Measurements from ENCODE around the gene MTG2. TPM values are rescaled to one million over a fixed set of nuclear protein-coding genes. Genes with fewer than 3 reads are reported as not detected.

Gene MTG2
- total and polyA plus RNA-seq, 2 experiments from 2014 or later, result 11.3 to 11.7 TPM

GRCh38 chr20:62172666-62173065 lies 10.2 kb upstream of the MTG2 start:
- H3K27ac Mint-ChIP-seq, result no peak overlapping the region; the same call in 1 of the 2 replicates
- Histone ChIP-seq H3F3A (replicated peaks; ENCODE audit: low read depth) (no peaks in the 10 kb centered on the region), H3K9me2 (ENCODE audit: insufficient read depth) (no peaks in the 10 kb centered on the region), H3K4me1 (ENCODE audit: insufficient read depth) (no peaks in the 10 kb centered on the region), H3K79me2 (replicated peaks; ENCODE audit: insufficient read depth) (no peaks in the 10 kb centered on the region), H3K4me2 (no peak overlapping the region), H3K36me3 (ENCODE audit: insufficient read depth) (peaks cover 3% of the 10 kb centered on the region; the same call in 1 of the 2 replicates), H3K27ac (ENCODE audit: low read depth) (no peak overlapping the region), H3K27me3 (ENCODE audit: insufficient read depth) (no peaks in the 10 kb centered on the region), H3K4me3 (no peak overlapping the region), H4K20me1 (replicated peaks; ENCODE audit: insufficient read depth) (no peaks in the 10 kb centered on the region), H2AFZ (no peak overlapping the region)
- H3K9me3 Mint-ChIP-seq, result no peaks in the 10 kb centered on the region; the same call in 2 of the 3 replicates
- TF ChIP-seq ETS1 (IDR thresholded peaks at IDR 0.05) (no peak), STAT1 (IDR thresholded peaks at IDR 0.05; ENCODE audit: unreplicated experiment) (no peak), CREB1 (CRISPR knock-in tag; IDR thresholded peaks at IDR 0.05; ENCODE audit: low read depth) (no peak), JUNB (IDR thresholded peaks at IDR 0.05; ENCODE audit: unreplicated experiment) (no peak), NANOG (IDR thresholded peaks at IDR 0.05; ENCODE audit: borderline replicate concordance) (no peak), EZH2 (IDR thresholded peaks at IDR 0.05; ENCODE audit: low read depth, unreplicated experiment) (no peak), ZNF114 (CRISPR knock-in tag; IDR thresholded peaks at IDR 0.05) (no peak), POLR2AphosphoS5 (IDR thresholded peaks at IDR 0.05; ENCODE audit: low read depth) (no peak), EZH2phosphoT487 (IDR thresholded peaks at IDR 0.05; ENCODE audit: unreplicated experiment) (no peak)
- TF ChIP-seq, protein P1, sequence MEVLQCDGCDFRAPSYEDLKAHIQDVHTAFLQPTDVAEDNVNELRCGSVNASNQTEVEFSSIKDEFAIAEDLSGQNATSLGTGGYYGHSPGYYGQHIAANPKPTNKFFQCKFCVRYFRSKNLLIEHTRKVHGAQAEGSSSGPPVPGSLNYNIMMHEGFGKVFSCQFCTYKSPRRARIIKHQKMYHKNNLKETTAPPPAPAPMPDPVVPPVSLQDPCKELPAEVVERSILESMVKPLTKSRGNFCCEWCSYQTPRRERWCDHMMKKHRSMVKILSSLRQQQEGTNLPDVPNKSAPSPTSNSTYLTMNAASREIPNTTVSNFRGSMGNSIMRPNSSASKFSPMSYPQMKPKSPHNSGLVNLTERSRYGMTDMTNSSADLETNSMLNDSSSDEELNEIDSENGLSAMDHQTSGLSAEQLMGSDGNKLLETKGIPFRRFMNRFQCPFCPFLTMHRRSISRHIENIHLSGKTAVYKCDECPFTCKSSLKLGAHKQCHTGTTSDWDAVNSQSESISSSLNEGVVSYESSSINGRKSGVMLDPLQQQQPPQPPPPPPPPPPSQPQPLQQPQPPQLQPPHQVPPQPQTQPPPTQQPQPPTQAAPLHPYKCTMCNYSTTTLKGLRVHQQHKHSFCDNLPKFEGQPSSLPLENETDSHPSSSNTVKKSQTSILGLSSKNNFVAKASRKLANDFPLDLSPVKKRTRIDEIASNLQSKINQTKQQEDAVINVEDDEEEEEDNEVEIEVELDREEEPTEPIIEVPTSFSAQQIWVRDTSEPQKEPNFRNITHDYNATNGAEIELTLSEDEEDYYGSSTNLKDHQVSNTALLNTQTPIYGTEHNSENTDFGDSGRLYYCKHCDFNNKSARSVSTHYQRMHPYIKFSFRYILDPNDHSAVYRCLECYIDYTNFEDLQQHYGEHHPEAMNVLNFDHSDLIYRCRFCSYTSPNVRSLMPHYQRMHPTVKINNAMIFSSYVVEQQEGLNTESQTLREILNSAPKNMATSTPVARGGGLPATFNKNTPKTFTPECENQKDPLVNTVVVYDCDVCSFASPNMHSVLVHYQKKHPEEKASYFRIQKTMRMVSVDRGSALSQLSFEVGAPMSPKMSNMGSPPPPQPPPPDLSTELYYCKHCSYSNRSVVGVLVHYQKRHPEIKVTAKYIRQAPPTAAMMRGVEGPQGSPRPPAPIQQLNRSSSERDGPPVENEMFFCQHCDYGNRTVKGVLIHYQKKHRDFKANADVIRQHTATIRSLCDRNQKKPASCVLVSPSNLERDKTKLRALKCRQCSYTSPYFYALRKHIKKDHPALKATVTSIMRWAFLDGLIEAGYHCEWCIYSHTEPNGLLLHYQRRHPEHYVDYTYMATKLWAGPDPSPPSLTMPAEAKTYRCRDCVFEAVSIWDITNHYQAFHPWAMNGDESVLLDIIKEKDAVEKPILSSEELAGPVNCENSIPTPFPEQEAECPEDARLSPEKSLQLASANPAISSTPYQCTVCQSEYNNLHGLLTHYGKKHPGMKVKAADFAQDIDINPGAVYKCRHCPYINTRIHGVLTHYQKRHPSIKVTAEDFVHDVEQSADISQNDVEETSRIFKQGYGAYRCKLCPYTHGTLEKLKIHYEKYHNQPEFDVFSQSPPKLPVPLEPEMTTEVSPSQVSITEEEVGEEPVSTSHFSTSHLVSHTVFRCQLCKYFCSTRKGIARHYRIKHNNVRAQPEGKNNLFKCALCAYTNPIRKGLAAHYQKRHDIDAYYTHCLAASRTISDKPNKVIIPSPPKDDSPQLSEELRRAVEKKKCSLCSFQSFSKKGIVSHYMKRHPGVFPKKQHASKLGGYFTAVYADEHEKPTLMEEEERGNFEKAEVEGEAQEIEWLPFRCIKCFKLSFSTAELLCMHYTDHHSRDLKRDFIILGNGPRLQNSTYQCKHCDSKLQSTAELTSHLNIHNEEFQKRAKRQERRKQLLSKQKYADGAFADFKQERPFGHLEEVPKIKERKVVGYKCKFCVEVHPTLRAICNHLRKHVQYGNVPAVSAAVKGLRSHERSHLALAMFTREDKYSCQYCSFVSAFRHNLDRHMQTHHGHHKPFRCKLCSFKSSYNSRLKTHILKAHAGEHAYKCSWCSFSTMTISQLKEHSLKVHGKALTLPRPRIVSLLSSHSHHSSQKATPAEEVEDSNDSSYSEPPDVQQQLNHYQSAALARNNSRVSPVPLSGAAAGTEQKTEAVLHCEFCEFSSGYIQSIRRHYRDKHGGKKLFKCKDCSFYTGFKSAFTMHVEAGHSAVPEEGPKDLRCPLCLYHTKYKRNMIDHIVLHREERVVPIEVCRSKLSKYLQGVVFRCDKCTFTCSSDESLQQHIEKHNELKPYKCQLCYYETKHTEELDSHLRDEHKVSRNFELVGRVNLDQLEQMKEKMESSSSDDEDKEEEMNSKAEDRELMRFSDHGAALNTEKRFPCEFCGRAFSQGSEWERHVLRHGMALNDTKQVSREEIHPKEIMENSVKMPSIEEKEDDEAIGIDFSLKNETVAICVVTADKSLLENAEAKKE (CRISPR knock-in tag; IDR thresholded peaks at IDR 0.05), result no peak
- TF ChIP-seq, protein P2, sequence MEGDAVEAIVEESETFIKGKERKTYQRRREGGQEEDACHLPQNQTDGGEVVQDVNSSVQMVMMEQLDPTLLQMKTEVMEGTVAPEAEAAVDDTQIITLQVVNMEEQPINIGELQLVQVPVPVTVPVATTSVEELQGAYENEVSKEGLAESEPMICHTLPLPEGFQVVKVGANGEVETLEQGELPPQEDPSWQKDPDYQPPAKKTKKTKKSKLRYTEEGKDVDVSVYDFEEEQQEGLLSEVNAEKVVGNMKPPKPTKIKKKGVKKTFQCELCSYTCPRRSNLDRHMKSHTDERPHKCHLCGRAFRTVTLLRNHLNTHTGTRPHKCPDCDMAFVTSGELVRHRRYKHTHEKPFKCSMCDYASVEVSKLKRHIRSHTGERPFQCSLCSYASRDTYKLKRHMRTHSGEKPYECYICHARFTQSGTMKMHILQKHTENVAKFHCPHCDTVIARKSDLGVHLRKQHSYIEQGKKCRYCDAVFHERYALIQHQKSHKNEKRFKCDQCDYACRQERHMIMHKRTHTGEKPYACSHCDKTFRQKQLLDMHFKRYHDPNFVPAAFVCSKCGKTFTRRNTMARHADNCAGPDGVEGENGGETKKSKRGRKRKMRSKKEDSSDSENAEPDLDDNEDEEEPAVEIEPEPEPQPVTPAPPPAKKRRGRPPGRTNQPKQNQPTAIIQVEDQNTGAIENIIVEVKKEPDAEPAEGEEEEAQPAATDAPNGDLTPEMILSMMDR (conservative IDR thresholded peaks at IDR 0.05; ENCODE audit: low read depth in 2 of 2), result no peak
- TF ChIP-seq, protein P3, sequence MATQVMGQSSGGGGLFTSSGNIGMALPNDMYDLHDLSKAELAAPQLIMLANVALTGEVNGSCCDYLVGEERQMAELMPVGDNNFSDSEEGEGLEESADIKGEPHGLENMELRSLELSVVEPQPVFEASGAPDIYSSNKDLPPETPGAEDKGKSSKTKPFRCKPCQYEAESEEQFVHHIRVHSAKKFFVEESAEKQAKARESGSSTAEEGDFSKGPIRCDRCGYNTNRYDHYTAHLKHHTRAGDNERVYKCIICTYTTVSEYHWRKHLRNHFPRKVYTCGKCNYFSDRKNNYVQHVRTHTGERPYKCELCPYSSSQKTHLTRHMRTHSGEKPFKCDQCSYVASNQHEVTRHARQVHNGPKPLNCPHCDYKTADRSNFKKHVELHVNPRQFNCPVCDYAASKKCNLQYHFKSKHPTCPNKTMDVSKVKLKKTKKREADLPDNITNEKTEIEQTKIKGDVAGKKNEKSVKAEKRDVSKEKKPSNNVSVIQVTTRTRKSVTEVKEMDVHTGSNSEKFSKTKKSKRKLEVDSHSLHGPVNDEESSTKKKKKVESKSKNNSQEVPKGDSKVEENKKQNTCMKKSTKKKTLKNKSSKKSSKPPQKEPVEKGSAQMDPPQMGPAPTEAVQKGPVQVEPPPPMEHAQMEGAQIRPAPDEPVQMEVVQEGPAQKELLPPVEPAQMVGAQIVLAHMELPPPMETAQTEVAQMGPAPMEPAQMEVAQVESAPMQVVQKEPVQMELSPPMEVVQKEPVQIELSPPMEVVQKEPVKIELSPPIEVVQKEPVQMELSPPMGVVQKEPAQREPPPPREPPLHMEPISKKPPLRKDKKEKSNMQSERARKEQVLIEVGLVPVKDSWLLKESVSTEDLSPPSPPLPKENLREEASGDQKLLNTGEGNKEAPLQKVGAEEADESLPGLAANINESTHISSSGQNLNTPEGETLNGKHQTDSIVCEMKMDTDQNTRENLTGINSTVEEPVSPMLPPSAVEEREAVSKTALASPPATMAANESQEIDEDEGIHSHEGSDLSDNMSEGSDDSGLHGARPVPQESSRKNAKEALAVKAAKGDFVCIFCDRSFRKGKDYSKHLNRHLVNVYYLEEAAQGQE (IDR thresholded peaks at IDR 0.05; ENCODE audit: unreplicated experiment), result no peak
- ATAC-seq (no peak), DNase-seq (ENCODE audit: low spot score) (no peak)
- H3K4me1 Mint-ChIP-seq, result no peaks in the 10 kb centered on the region
- H3K27me3 Mint-ChIP-seq (ENCODE audit: insufficient read depth, low read depth, poor library complexity), result peaks cover 22% of the 10 kb centered on the region
- peaks cover 31% of the 10 kb centered on the region for H3K36me3 Mint-ChIP-seq (ENCODE audit: low read depth)
- H3K4me3 Mint-ChIP-seq, result no peak overlapping the region

All from GM23338 (cell line).